CD4-positive, alpha-beta T cell (primary cell): ENCODE data around the gene SH3RF3. TPM values are rescaled to one million over a fixed set of nuclear protein-coding genes. Genes with fewer than 3 reads are reported as not detected.
"Not testable (repeated sequence)": the region's sequence is repeated elsewhere in the genome, so short reads cannot be mapped to it uniquely, and the experiment has no call there.

Experiments used
- ATAC-seq: fragments of 200-7000 bp; cut with Tn5 transposase; one replicate; pipeline ENCODE4 v1.10.0; 2022; ENCODE audit warnings: mild to moderate bottlenecking; ENCODE audit not compliant: poor library complexity
- CTCF ChIA-PET: fragments of 350-600 bp; sonication (Branson Sonifier 250); formaldehyde crosslinking; loops from one replicate; lab custom pipeline; 2021; ENCODE audit warnings: antibody characterized with exemption, inconsistent platforms; lab: Charles Lee
- POLR2A ChIA-PET: fragments of 350-600 bp; sonication (Branson Sonifier 250); formaldehyde crosslinking; loops from one replicate; lab custom pipeline; 2021; ENCODE audit warnings: antibody characterized with exemption, inconsistent platforms; lab: Charles Lee
- DNase-seq, 14 experiments: peaks; one replicate each; pipeline ENCODE4 v3.0.0-alpha.2; 2013 to 2020; ENCODE audit warnings: mixed read lengths in 2 of 14
- H3K27ac ChIP-seq, 2 donors: one replicate each; pipeline versions ENCODE4 v1.5.1 to v1.7.0; 2013; ENCODE audit warnings: low read length in 2 of 2, low read depth in 1 of 2, mild to moderate bottlenecking in 1 of 2
- H3K27me3 ChIP-seq, 2 experiments: 1 replicate in 1 of 2; 2 replicates in 1 of 2; pipeline versions ENCODE4 v1.6.1 to v1.7.0; 2013; ENCODE audit warnings: low read length in 2 of 2, control low read depth in 1 of 2, mild to moderate bottlenecking in 1 of 2, moderate library complexity in 1 of 2; ENCODE audit not compliant: insufficient read depth in 2 of 2, control insufficient read depth in 1 of 2
- H3K36me3 ChIP-seq: one replicate; pipeline ENCODE4 v1.6.1; 2013; ENCODE audit warnings: low read length, control low read depth; ENCODE audit not compliant: insufficient read depth
- H3K4me1 ChIP-seq: one replicate; pipeline ENCODE4 v1.6.1; 2013; ENCODE audit warnings: low read length, control low read depth; ENCODE audit not compliant: insufficient read depth
- H3K4me3 ChIP-seq: one replicate; pipeline ENCODE4 v1.5.1; 2013; ENCODE audit warnings: mild to moderate bottlenecking, low read length, moderate library complexity
- H3K9me3 ChIP-seq, 2 experiments: 1 replicate in 1 of 2; 2 replicates in 1 of 2; pipeline versions ENCODE4 v1.6.1 to v1.7.0; 2013; ENCODE audit warnings: low read length in 2 of 2, mild to moderate bottlenecking in 2 of 2, control low read depth in 1 of 2, moderate library complexity in 1 of 2; ENCODE audit not compliant: control insufficient read depth in 1 of 2, insufficient read depth in 1 of 2
- H3K27ac Mint-ChIP-seq: one replicate; pipeline ENCODE4 v1.8.0; 2020; ENCODE audit warnings: mixed read lengths
- H3K27me3 Mint-ChIP-seq: one replicate; pipeline ENCODE4 v1.8.0; 2021; ENCODE audit warnings: mixed read lengths
- H3K36me3 Mint-ChIP-seq: one replicate; pipeline ENCODE4 v1.8.0; 2021; ENCODE audit warnings: low read depth, mixed read lengths
- H3K4me1 Mint-ChIP-seq: one replicate; pipeline ENCODE4 v1.8.0; 2021; ENCODE audit warnings: low read depth, mixed read lengths
- H3K4me3 Mint-ChIP-seq: one replicate; pipeline ENCODE4 v1.8.0; 2020; ENCODE audit warnings: mild to moderate bottlenecking, mixed read lengths
- H3K9me3 Mint-ChIP-seq: one replicate; pipeline ENCODE4 v1.8.0; 2020; ENCODE audit warnings: mixed read lengths
- intact Hi-C, 2 experiments: fragments of 100-400 bp; cut with DNase I in 1 of 2; cut with micrococcal nuclease in 1 of 2; formaldehyde crosslinking; loops; one replicate each; pipeline versions ENCODE4 v1.15.1 to v1.9.0; 2023 to 2025; cut with DNase I, micrococcal nuclease
- total RNA-seq, 174 experiments: library from RNA in 2 of 174; stranded (reverse) in 2 of 174; gene quantifications; one replicate each; pipeline ENCODE4 v1.2.3 and lab custom pipeline; 2021 to 2026
- TF ChIP-seq, protein P1 (sequence below): fragments of 200-600 bp; IDR thresholded peaks from one replicate; pipeline ENCODE4 v1.8.0; 2022; ENCODE audit warnings: antibody characterized with exemption, mild to moderate bottlenecking

Gene SH3RF3
- total RNA-seq, 2 experiments from 2014 or later: 5.2 to 5.9 TPM

GRCh38 chr2:109222825-109223471, 93.9 kb downstream of the SH3RF3 start:
- ATAC-seq (no peak), DNase-seq (no peak)
- peaks cover 10% of the 10 kb centered on the region for H3K4me1 Mint-ChIP-seq
- no peaks in the 10 kb centered on the region for H3K36me3 ChIP-seq
- H3K4me3 Mint-ChIP-seq: no peak overlapping the region
- POLR2A ChIA-PET: no interaction called here
- H3K36me3 Mint-ChIP-seq: no peaks in the 10 kb centered on the region
- no peak overlapping the region for H3K27ac ChIP-seq
- no peak overlapping the region for H3K4me3 ChIP-seq
- intact Hi-C loops: no loop called here
- TF ChIP-seq, protein P1, sequence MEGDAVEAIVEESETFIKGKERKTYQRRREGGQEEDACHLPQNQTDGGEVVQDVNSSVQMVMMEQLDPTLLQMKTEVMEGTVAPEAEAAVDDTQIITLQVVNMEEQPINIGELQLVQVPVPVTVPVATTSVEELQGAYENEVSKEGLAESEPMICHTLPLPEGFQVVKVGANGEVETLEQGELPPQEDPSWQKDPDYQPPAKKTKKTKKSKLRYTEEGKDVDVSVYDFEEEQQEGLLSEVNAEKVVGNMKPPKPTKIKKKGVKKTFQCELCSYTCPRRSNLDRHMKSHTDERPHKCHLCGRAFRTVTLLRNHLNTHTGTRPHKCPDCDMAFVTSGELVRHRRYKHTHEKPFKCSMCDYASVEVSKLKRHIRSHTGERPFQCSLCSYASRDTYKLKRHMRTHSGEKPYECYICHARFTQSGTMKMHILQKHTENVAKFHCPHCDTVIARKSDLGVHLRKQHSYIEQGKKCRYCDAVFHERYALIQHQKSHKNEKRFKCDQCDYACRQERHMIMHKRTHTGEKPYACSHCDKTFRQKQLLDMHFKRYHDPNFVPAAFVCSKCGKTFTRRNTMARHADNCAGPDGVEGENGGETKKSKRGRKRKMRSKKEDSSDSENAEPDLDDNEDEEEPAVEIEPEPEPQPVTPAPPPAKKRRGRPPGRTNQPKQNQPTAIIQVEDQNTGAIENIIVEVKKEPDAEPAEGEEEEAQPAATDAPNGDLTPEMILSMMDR: no peak
- H3K27ac Mint-ChIP-seq: no peak overlapping the region
- peaks cover 0 to 3% of the 10 kb centered on the region in 2 experiments for H3K9me3 ChIP-seq
- peaks cover 0 to 5% of the 10 kb centered on the region in 2 experiments for H3K27me3 ChIP-seq
- no peaks in the 10 kb centered on the region for H3K9me3 Mint-ChIP-seq
- H3K27me3 Mint-ChIP-seq: peaks cover 22% of the 10 kb centered on the region
- H3K4me1 ChIP-seq: peaks cover 11% of the 10 kb centered on the region
- CTCF ChIA-PET: no interaction called here

- DNase-seq: no peak
- no peak overlapping the region for H3K27ac Mint-ChIP-seq
- no peaks in the 10 kb centered on the region for H3K9me3 Mint-ChIP-seq
- CTCF ChIA-PET: no interaction called here
- peaks cover 17% of the 10 kb centered on the region for H3K27me3 Mint-ChIP-seq
- H3K27ac ChIP-seq: no peak overlapping the region
- H3K9me3 ChIP-seq: peaks cover 0 to 3% of the 10 kb centered on the region in 2 experiments
- H3K4me1 Mint-ChIP-seq: peaks cover 4% of the 10 kb centered on the region
- H3K4me3 ChIP-seq: no peak overlapping the region
- POLR2A ChIA-PET: no interaction called here
- intact Hi-C loops: no loop called here
- peaks cover 5% of the 10 kb centered on the region for H3K4me1 ChIP-seq
- H3K4me3 Mint-ChIP-seq: no peak overlapping the region
- TF ChIP-seq, protein P1: no peak
- no peaks in the 10 kb centered on the region for H3K36me3 Mint-ChIP-seq
- no peaks in the 10 kb centered on the region for H3K36me3 ChIP-seq
- peaks cover 0 to 3% of the 10 kb centered on the region in 2 experiments for H3K27me3 ChIP-seq
- no peak for ATAC-seq
Measured at GRCh38 chr2:109223490-109223889, 94.5 kb downstream of the SH3RF3 start.

GRCh38 chr2:109224341-109224740, 95.3 kb downstream of the SH3RF3 start:
- ATAC-seq, H3K4me3 ChIP-seq, H3K4me3 Mint-ChIP-seq, H3K9me3 ChIP-seq, H3K4me1 ChIP-seq, intact Hi-C loops, H3K36me3 ChIP-seq, H3K27me3 ChIP-seq, H3K27ac ChIP-seq, H3K4me1 Mint-ChIP-seq, H3K9me3 Mint-ChIP-seq, CTCF ChIA-PET, H3K27ac Mint-ChIP-seq, H3K36me3 Mint-ChIP-seq, DNase-seq: not testable (repeated sequence)
- H3K27me3 Mint-ChIP-seq: peaks cover 13% of the 10 kb centered on the region
- POLR2A ChIA-PET: interaction anchor here (1.1 kb wide), 1 partner anchor 15 kb away, joined by 3 read pairs; no protein-coding TSS in a partner anchor
